Liver (tissue), 9 donors: Measurements from ENCODE around the gene HSD17B11. TPM values are rescaled to one million over a fixed set of nuclear protein-coding genes. Genes with fewer than 3 reads are reported as not detected.
A peak's percentile ranks its signal among the peaks of the same experiment; 100 is the strongest.

Experiments
- DNase-seq: peaks from one replicate; pipeline ENCODE4 v3.0.0-alpha.2; 2017; ENCODE audit warnings: low spot score
- H3K27ac ChIP-seq, 2 donors: one replicate each; pipeline ENCODE4 v1.7.0; 2013; ENCODE audit warnings: inconsistent platforms in 2 of 2, low read length in 2 of 2, control low read depth in 1 of 2, low read depth in 1 of 2, mild to moderate bottlenecking in 1 of 2
- H3K27me3 ChIP-seq, 4 donors: one replicate each; pipeline versions ENCODE4 v1.6.1 to v1.7.0; 2013; ENCODE audit warnings: low read length in 3 of 4, inconsistent platforms in 1 of 4, mild to moderate bottlenecking in 1 of 4, moderate library complexity in 1 of 4; ENCODE audit not compliant: control insufficient read depth in 4 of 4, insufficient read depth in 4 of 4
- H3K36me3 ChIP-seq, 4 donors: one replicate each; pipeline versions ENCODE4 v1.6.1 to v1.7.0; 2013; ENCODE audit warnings: low read length in 3 of 4, mild to moderate bottlenecking in 3 of 4, low read depth in 1 of 4, moderate library complexity in 1 of 4; ENCODE audit not compliant: control insufficient read depth in 4 of 4, insufficient read depth in 3 of 4
- H3K4me1 ChIP-seq, 4 donors: one replicate each; pipeline versions ENCODE4 v1.6.1 to v1.7.0; 2013; ENCODE audit warnings: low read length in 3 of 4, mild to moderate bottlenecking in 3 of 4, moderate library complexity in 1 of 4; ENCODE audit not compliant: control insufficient read depth in 4 of 4, insufficient read depth in 4 of 4
- H3K4me3 ChIP-seq, 3 donors: one replicate each; pipeline versions ENCODE4 v1.6.1 to v1.7.0; 2013; ENCODE audit warnings: low read length in 3 of 3, control low read depth in 1 of 3, low read depth in 1 of 3, mild to moderate bottlenecking in 1 of 3
- H3K9ac ChIP-seq, 2 donors: one replicate each; pipeline ENCODE4 v1.7.0; 2013; ENCODE audit warnings: low read length in 2 of 2, mild to moderate bottlenecking in 2 of 2, moderate library complexity in 2 of 2, control low read depth in 1 of 2, low read depth in 1 of 2
- H3K9me3 ChIP-seq, 4 donors: one replicate each; pipeline versions ENCODE4 v1.6.1 to v1.7.0; 2013; ENCODE audit warnings: low read length in 3 of 4; ENCODE audit not compliant: control insufficient read depth in 4 of 4
- EGR1 ChIP-seq, 2 donors: IDR thresholded peaks; 2 replicates each; pipeline ENCODE4 v1.6.1; 2016 to 2018; ENCODE audit warnings: antibody characterized with exemption in 2 of 2, low read depth in 2 of 2
- FOXA1 ChIP-seq: IDR thresholded peaks from 2 replicates; pipeline ENCODE4 v1.6.1; 2016; ENCODE audit warnings: antibody characterized with exemption
- FOXA2 ChIP-seq: IDR thresholded peaks from 2 replicates; pipeline ENCODE4 v1.6.1; 2016; ENCODE audit warnings: antibody characterized with exemption
- GABPA ChIP-seq, 2 donors: IDR thresholded peaks in 1 of 2; conservative IDR thresholded peaks in 1 of 2; 2 replicates each; pipeline ENCODE4 v1.6.1; 2016; ENCODE audit warnings: antibody characterized with exemption in 2 of 2, mild to moderate bottlenecking in 1 of 2, moderate library complexity in 1 of 2
- HNF4A ChIP-seq, 2 donors: conservative IDR thresholded peaks; 2 replicates each; pipeline ENCODE4 v1.6.1; 2016; ENCODE audit warnings: antibody characterized with exemption in 2 of 2, mild to moderate bottlenecking in 2 of 2
- HNF4G ChIP-seq: IDR thresholded peaks from 2 replicates; pipeline ENCODE4 v1.6.1; 2016; ENCODE audit warnings: antibody characterized with exemption
- JUND ChIP-seq, 2 donors: IDR thresholded peaks; 2 replicates each; pipeline ENCODE4 v1.6.1; 2016; ENCODE audit warnings: antibody characterized with exemption in 2 of 2
- NR2F2 ChIP-seq: IDR thresholded peaks from 2 replicates; pipeline ENCODE4 v1.6.1; 2016; ENCODE audit warnings: antibody characterized with exemption
- RAD21 ChIP-seq, 2 donors: IDR thresholded peaks; 2 replicates each; pipeline ENCODE4 v1.6.1; 2016; ENCODE audit warnings: antibody characterized with exemption in 2 of 2, mild to moderate bottlenecking in 2 of 2
- RXRA ChIP-seq, 2 donors: IDR thresholded peaks; 2 replicates each; pipeline ENCODE4 v1.6.1; 2017 to 2018; ENCODE audit warnings: antibody characterized with exemption in 2 of 2, mild to moderate bottlenecking in 1 of 2
- SP1 ChIP-seq: IDR thresholded peaks from 2 replicates; pipeline ENCODE4 v1.6.1; 2018; ENCODE audit warnings: antibody characterized with exemption, mild to moderate bottlenecking
- TAF1 ChIP-seq: conservative IDR thresholded peaks from 2 replicates; pipeline ENCODE4 v1.6.1; 2016; ENCODE audit warnings: antibody characterized with exemption, mild to moderate bottlenecking
- YY1 ChIP-seq: IDR thresholded peaks from 2 replicates; pipeline ENCODE4 v1.6.1; 2016; ENCODE audit warnings: antibody characterized with exemption, mild to moderate bottlenecking
- WGBS: extraction: QIAGEN DNeasy Blood & Tissue Kit; methylation state at CpG from one replicate; pipeline ENCODE4 v1.1.7; 2013; 5-methylcytosine and 5-hydroxymethylcytosine counted together
- polyA plus RNA-seq, 2 donors: library from polyadenylated mRNA; stranded (reverse) in 1 of 2; unstranded in 1 of 2; fragments of 200-250 nt in 1 of 2; fragments of >200 nt in 1 of 2; fragmentation: Nextera tagmentation in 1 of 2; extraction: Ambion mirVana in 1 of 2; gene quantifications; one replicate each; pipeline versions ENCODE4 v1.2.1 to v1.2.3, GENCODE V29; 2013 to 2015
- total RNA-seq, 2 donors: library from RNA; depleted of rRNA; stranded (reverse); fragments of >200 nt; gene quantifications; one replicate each; pipeline ENCODE4 v1.2.3, GENCODE V29; 2014
- TF ChIP-seq, protein P1 (sequence below): IDR thresholded peaks from 2 replicates; pipeline ENCODE4 v1.6.1; 2016; ENCODE audit warnings: antibody characterized with exemption
- TF ChIP-seq, protein P2 (sequence below): IDR thresholded peaks from 2 replicates; pipeline ENCODE4 v1.6.1; 2016; ENCODE audit warnings: antibody characterized with exemption
- TF ChIP-seq, protein P3 (sequence below): IDR thresholded peaks from 2 replicates; pipeline ENCODE4 v1.6.1; 2016; ENCODE audit warnings: antibody characterized with exemption
- TF ChIP-seq, protein P4 (sequence below): IDR thresholded peaks from 2 replicates; pipeline ENCODE4 v1.6.1; 2016; ENCODE audit warnings: antibody characterized with exemption, mild to moderate bottlenecking
- TF ChIP-seq, protein P5 (sequence below): fragments of 150-350 bp; IDR thresholded peaks from 2 replicates; pipeline ENCODE4 v1.5.1; 2017; ENCODE audit warnings: improper control_type of control experiment, low read depth, low read length; ENCODE audit not compliant: missing input control
- donor health status: healthy.
- donor health status: healthy.
- donor health status: healthy.
- donor health status: healthy.
- donor health status: healthy.

HSD17B11 gene
- total and polyA plus RNA-seq, 4 donors, result 94.8 to 133 (median 115) TPM

DNA sequence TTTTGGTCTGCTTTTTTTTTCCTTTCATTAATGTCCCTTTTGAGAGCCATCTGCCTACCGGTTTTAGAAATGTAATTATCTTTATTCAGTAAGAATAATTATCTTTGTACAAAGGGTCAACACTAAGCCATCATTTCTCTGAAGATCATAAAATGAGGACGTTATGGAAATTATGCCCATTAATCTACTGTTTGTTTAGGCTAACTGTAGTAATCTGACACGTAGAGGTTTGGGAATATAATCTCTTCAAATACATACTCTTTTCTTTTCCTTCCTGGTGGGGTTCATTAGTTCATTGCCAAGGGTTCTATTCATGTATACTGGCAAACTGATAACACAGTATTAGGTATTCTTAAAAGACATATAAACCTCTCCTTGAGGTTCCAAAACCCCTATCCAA, 64.5 kb downstream of the HSD17B11 start:
- Histone ChIP-seq H3K4me3 (no peak overlapping the region), H3K9ac (no peak overlapping the region), H3K9me3 (no peaks in the 10 kb centered on the region), H3K4me1 (peaks cover 0 to 2% (median under 1%) of the 10 kb centered on the region in 4 donors), H3K27ac (no peak overlapping the region), H3K27me3 (no peaks in the 10 kb centered on the region), H3K36me3 (no peaks in the 10 kb centered on the region)
- WGBS, result 72% methylated on average over 3 of the region's 3 CpGs
- no peak for DNase-seq
- TF ChIP-seq, protein P1, sequence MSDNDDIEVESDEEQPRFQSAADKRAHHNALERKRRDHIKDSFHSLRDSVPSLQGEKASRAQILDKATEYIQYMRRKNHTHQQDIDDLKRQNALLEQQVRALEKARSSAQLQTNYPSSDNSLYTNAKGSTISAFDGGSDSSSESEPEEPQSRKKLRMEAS, result no peak
- TF ChIP-seq RXRA (IDR thresholded peaks at IDR 0.05), result no peak
- TF ChIP-seq GABPA (IDR thresholded peaks at IDR 0.05 in 1 of 2, conservative IDR thresholded peaks at IDR 0.05 in 1 of 2), result no peak
- TF ChIP-seq NR2F2, result no peak

DNA sequence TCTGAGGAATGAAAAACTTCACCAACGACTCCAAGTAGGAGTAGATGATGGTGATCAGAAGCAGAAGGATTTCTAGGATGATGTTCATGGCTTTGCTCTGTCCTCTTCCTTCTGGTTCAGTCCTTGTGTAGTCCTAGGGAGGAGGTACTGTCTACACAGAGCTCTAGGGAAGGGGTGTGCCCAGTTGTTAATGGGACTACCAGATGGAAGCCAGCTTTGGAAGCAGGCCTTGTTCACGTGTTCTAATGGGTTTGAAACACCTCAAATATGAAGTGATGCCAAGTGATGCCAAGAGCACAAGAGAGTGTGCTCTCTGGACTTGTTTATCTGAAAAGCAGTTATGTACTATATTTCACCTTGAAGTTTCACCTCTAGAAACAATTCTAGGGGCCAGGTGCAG, 68.2 kb downstream of the HSD17B11 start, which contains the start of gene HSD17B13:
Gene HSD17B13, minus strand, starts transcription at position 129 of the 400 bp plus-strand sequence. Its CDS starts 41 bp downstream, at position 88.
- H3K4me3 ChIP-seq, result peak within 1 kb of the TSS; percentile 28 to 82 (median 35)
- 42% methylated on average over 2 of the region's 2 CpGs for WGBS

More for the DNA sequence above, 68.2 kb downstream of the HSD17B11 start, which contains the start of gene HSD17B13:
- Histone ChIP-seq H3K36me3 (no peaks in the 10 kb centered on the region), H3K4me1 (peaks cover 0 to 10% (median 3%) of the 10 kb centered on the region in 4 donors), H3K27ac (peak within 1 kb of the TSS; percentile 92 to 93), H3K9me3 (no peaks in the 10 kb centered on the region), H3K9ac (peak within 1 kb of the TSS; percentile 87 to 100), H3K27me3 (no peaks in the 10 kb centered on the region)
- TF ChIP-seq RAD21 (IDR thresholded peaks at IDR 0.05) (peak; percentile 15 to 31), JUND (IDR thresholded peaks at IDR 0.05) (peak in 1 of 2 donors; percentile 50), TAF1 (peak; percentile 86), HNF4G (peak; percentile 32), EGR1 (IDR thresholded peaks at IDR 0.05; ENCODE audit: low read depth in 2 of 2) (no peak), RXRA (IDR thresholded peaks at IDR 0.05) (peak; percentile 59 to 84), HNF4A (conservative IDR thresholded peaks at IDR 0.05) (peak; percentile 81 to 83), SP1 (peak; percentile 44), GABPA (IDR thresholded peaks at IDR 0.05 in 1 of 2, conservative IDR thresholded peaks at IDR 0.05 in 1 of 2) (no peak), YY1 (peak; percentile 69), FOXA2 (peak; percentile 66), NR2F2 (no peak), FOXA1 (no peak)
- TF ChIP-seq, protein P2, sequence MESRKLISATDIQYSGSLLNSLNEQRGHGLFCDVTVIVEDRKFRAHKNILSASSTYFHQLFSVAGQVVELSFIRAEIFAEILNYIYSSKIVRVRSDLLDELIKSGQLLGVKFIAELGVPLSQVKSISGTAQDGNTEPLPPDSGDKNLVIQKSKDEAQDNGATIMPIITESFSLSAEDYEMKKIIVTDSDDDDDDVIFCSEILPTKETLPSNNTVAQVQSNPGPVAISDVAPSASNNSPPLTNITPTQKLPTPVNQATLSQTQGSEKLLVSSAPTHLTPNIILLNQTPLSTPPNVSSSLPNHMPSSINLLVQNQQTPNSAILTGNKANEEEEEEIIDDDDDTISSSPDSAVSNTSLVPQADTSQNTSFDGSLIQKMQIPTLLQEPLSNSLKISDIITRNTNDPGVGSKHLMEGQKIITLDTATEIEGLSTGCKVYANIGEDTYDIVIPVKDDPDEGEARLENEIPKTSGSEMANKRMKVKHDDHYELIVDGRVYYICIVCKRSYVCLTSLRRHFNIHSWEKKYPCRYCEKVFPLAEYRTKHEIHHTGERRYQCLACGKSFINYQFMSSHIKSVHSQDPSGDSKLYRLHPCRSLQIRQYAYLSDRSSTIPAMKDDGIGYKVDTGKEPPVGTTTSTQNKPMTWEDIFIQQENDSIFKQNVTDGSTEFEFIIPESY, result peak; percentile 19
- TF ChIP-seq, protein P3, sequence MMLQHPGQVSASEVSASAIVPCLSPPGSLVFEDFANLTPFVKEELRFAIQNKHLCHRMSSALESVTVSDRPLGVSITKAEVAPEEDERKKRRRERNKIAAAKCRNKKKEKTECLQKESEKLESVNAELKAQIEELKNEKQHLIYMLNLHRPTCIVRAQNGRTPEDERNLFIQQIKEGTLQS, result no peak
- TF ChIP-seq, protein P4, sequence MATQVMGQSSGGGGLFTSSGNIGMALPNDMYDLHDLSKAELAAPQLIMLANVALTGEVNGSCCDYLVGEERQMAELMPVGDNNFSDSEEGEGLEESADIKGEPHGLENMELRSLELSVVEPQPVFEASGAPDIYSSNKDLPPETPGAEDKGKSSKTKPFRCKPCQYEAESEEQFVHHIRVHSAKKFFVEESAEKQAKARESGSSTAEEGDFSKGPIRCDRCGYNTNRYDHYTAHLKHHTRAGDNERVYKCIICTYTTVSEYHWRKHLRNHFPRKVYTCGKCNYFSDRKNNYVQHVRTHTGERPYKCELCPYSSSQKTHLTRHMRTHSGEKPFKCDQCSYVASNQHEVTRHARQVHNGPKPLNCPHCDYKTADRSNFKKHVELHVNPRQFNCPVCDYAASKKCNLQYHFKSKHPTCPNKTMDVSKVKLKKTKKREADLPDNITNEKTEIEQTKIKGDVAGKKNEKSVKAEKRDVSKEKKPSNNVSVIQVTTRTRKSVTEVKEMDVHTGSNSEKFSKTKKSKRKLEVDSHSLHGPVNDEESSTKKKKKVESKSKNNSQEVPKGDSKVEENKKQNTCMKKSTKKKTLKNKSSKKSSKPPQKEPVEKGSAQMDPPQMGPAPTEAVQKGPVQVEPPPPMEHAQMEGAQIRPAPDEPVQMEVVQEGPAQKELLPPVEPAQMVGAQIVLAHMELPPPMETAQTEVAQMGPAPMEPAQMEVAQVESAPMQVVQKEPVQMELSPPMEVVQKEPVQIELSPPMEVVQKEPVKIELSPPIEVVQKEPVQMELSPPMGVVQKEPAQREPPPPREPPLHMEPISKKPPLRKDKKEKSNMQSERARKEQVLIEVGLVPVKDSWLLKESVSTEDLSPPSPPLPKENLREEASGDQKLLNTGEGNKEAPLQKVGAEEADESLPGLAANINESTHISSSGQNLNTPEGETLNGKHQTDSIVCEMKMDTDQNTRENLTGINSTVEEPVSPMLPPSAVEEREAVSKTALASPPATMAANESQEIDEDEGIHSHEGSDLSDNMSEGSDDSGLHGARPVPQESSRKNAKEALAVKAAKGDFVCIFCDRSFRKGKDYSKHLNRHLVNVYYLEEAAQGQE, result peak; percentile 77
- TF ChIP-seq, protein P5, sequence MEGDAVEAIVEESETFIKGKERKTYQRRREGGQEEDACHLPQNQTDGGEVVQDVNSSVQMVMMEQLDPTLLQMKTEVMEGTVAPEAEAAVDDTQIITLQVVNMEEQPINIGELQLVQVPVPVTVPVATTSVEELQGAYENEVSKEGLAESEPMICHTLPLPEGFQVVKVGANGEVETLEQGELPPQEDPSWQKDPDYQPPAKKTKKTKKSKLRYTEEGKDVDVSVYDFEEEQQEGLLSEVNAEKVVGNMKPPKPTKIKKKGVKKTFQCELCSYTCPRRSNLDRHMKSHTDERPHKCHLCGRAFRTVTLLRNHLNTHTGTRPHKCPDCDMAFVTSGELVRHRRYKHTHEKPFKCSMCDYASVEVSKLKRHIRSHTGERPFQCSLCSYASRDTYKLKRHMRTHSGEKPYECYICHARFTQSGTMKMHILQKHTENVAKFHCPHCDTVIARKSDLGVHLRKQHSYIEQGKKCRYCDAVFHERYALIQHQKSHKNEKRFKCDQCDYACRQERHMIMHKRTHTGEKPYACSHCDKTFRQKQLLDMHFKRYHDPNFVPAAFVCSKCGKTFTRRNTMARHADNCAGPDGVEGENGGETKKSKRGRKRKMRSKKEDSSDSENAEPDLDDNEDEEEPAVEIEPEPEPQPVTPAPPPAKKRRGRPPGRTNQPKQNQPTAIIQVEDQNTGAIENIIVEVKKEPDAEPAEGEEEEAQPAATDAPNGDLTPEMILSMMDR, result no peak
- TF ChIP-seq, protein P1, result no peak
- no peak for DNase-seq
